ENCODE measurements around the gene ANKRD63. TPM values are rescaled to one million over a fixed set of nuclear protein-coding genes. Genes with fewer than 3 reads are reported as not detected.

ANKRD63 gene
- total RNA-seq, 1 experiment from 2014 or later, result 0.72 TPM

DNA sequence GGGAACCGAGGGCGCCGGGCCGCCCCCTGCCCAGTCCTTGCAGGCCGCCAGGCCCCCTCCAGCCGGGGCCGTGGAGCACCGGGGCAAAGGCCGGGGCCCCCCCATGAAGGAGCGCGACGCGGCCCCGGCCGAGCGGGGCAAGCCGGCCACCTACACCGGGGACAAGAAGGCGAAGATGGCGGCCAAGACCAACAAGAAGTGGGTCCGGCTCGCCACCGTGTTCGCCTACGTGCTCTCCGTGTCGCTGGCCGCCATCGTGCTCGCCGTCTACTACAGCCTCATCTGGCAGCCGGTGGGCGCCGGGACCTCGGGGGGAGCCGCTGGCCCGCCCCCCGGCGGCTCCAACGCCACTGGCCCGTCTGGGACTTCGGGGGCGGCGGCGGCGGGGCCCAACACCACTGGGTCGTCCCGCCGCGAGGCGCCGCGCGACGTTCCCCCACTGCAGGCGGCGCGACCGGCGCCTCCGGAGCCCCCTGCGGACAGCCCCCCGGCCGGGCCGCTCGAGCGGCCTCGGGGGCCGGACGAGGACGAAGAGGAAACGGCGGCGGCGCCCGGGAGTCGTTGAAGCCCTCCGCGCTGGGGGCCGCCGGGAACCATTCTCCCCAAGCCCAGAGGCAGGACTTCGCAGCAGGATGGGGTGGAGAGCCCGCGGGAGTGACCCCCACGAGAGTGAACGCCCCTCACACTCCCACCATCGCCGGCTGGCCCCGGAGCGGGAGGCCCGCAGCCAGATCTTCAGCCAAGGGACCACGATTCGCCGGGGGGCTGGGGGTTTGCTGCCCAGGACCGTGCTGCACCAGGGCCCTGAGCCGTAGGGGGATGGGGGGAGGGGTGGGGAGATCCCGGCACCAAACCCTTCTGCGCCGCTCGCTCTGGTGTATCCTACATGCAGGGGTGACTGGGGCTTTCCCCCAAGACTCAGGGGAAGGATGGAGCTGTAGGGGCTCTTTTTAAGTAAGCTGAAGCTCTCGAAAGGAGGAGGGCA lies 41.4 kb upstream of the ANKRD63 start:
- intact Hi-C loops (cut with micrococcal nuclease; ENCODE audit: unreplicated experiment), result loop anchor here (5.0 kb wide), 1 partner anchor 98 kb away; no protein-coding TSS in a partner anchor
- in situ Hi-C loops (cut with HindIII; ENCODE audit: low pct_unique_long_range_greater_than_20kb, low sequenced_read_pairs), result no loop called here
- H3K27ac ChIP-seq (ENCODE audit: low read length), result no peak overlapping the region
- H3K4me1 ChIP-seq (ENCODE audit: control insufficient read depth, insufficient read depth, low read length), result peaks cover 25% of the 10 kb centered on the region
- no TSS peak for BruUV-seq (replicated peaks)
- POLR2A ChIA-PET, result no interaction called here
- DNase-seq (ENCODE audit: low read depth, low spot score) (no peak), ATAC-seq (peak; percentile 18)
- H3K36me3 ChIP-seq (ENCODE audit: control insufficient read depth, insufficient read depth, low read length), result no peaks in the 10 kb centered on the region
- H3K4me3 ChIP-seq (ENCODE audit: low read depth in 2 of 2, low read length in 2 of 2), result peak overlapping the region; percentile 51 to 63
- TF ChIP-seq, protein P1, sequence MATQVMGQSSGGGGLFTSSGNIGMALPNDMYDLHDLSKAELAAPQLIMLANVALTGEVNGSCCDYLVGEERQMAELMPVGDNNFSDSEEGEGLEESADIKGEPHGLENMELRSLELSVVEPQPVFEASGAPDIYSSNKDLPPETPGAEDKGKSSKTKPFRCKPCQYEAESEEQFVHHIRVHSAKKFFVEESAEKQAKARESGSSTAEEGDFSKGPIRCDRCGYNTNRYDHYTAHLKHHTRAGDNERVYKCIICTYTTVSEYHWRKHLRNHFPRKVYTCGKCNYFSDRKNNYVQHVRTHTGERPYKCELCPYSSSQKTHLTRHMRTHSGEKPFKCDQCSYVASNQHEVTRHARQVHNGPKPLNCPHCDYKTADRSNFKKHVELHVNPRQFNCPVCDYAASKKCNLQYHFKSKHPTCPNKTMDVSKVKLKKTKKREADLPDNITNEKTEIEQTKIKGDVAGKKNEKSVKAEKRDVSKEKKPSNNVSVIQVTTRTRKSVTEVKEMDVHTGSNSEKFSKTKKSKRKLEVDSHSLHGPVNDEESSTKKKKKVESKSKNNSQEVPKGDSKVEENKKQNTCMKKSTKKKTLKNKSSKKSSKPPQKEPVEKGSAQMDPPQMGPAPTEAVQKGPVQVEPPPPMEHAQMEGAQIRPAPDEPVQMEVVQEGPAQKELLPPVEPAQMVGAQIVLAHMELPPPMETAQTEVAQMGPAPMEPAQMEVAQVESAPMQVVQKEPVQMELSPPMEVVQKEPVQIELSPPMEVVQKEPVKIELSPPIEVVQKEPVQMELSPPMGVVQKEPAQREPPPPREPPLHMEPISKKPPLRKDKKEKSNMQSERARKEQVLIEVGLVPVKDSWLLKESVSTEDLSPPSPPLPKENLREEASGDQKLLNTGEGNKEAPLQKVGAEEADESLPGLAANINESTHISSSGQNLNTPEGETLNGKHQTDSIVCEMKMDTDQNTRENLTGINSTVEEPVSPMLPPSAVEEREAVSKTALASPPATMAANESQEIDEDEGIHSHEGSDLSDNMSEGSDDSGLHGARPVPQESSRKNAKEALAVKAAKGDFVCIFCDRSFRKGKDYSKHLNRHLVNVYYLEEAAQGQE (IDR thresholded peaks at IDR 0.05; ENCODE audit: insufficient read depth in 1 of 2, low read depth in 2 of 2, low read length in 1 of 2), result no peak
- TF ChIP-seq SIN3A (IDR thresholded peaks at IDR 0.05; ENCODE audit: borderline replicate concordance, insufficient read depth, low read depth, low read length), result no peak
- TF ChIP-seq POLR2AphosphoS5 (IDR thresholded peaks at IDR 0.05; ENCODE audit: low read depth, low read length), result no peak
- TF ChIP-seq, protein P2, sequence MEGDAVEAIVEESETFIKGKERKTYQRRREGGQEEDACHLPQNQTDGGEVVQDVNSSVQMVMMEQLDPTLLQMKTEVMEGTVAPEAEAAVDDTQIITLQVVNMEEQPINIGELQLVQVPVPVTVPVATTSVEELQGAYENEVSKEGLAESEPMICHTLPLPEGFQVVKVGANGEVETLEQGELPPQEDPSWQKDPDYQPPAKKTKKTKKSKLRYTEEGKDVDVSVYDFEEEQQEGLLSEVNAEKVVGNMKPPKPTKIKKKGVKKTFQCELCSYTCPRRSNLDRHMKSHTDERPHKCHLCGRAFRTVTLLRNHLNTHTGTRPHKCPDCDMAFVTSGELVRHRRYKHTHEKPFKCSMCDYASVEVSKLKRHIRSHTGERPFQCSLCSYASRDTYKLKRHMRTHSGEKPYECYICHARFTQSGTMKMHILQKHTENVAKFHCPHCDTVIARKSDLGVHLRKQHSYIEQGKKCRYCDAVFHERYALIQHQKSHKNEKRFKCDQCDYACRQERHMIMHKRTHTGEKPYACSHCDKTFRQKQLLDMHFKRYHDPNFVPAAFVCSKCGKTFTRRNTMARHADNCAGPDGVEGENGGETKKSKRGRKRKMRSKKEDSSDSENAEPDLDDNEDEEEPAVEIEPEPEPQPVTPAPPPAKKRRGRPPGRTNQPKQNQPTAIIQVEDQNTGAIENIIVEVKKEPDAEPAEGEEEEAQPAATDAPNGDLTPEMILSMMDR (IDR thresholded peaks at IDR 0.05), result no peak
- no peak for TF ChIP-seq TCF7L2 (IDR thresholded peaks at IDR 0.05; ENCODE audit: low read depth, low read length)
- no peaks in the 10 kb centered on the region for H3K27me3 ChIP-seq (ENCODE audit: control insufficient read depth, insufficient read depth, low read length)
- no peaks in the 10 kb centered on the region for H3K9me3 ChIP-seq (ENCODE audit: control insufficient read depth, insufficient read depth, low read depth, low read length)
- CTCF ChIA-PET, result no interaction called here

DNA sequence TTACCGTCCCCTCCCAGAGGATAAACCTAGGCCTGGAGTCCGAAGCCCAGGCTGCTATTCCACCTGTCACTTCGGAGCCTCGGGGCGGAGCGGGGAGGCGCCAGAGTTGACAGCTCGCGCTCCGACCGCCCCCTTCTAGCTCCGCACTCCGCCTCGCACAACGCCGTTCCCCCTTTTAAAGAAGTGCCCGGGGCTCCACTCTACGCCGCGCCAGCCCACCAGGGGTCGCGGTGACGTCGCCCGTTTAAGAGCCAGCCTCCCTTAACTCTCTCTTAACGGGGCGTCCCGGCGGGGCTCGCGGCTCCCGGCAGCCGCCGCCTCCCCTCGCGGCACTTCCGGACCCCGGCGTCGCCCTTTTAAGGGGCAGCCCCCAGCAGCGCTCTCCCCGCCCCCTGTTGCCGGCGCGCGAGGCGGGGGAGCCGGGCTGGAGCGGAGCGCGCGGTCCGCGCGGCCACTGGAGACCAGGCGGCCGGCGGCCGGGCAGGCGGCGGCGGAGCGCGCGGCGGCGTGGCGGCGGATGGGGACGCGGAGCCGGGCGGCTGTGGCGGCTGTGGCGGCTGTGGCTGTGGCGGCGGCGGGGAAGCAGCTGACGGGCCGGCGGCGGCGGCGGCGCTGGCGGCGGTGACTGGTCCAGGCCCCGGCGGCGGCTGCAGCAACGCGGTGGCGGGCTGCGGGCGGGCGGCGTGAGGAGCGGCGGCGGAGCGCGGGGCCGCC lies 40.5 kb upstream of the ANKRD63 start, which contains the start of gene INAFM2:
Gene INAFM2 (plus strand): TSS at position 454 of the 714 bp plus-strand sequence. CDS start 364 bp downstream, outside the sequence.
- CTCF ChIA-PET, result interaction anchor here (0.6 to 3.2 kb wide), 9 partner anchors 11 to 1430 kb away, joined by 3 to 30 read pairs (median 4); partner anchors contain the start of gene CCDC9B
- POLR2A ChIA-PET, result interaction anchor here (0.9 kb wide), 1 partner anchor 15 kb away, joined by 4 read pairs; no protein-coding TSS in a partner anchor
- BruUV-seq (replicated peaks), result no TSS peak
- ATAC-seq (peak; percentile 91), DNase-seq (ENCODE audit: low read depth, low spot score) (no peak)
- H3K9me3 ChIP-seq (ENCODE audit: control insufficient read depth, insufficient read depth, low read depth, low read length), result no peaks in the 10 kb centered on the region
- H3K27me3 ChIP-seq (ENCODE audit: control insufficient read depth, insufficient read depth, low read length), result no peaks in the 10 kb centered on the region
- no peaks in the 10 kb centered on the region for H3K36me3 ChIP-seq (ENCODE audit: control insufficient read depth, insufficient read depth, low read length)
- 0 out of 2 replicates have a peak, but pooled peaks have one; percentile 31 for TF ChIP-seq TCF7L2 (IDR thresholded peaks at IDR 0.05; ENCODE audit: low read depth, low read length)
- peak; percentile 85 for TF ChIP-seq SIN3A (IDR thresholded peaks at IDR 0.05; ENCODE audit: borderline replicate concordance, insufficient read depth, low read depth, low read length)
- TF ChIP-seq POLR2AphosphoS5 (IDR thresholded peaks at IDR 0.05; ENCODE audit: low read depth, low read length), result no peak
- TF ChIP-seq, protein P2 (IDR thresholded peaks at IDR 0.05), result peak; percentile 51; the same call in 1 of the 2 replicates
- TF ChIP-seq, protein P1 (IDR thresholded peaks at IDR 0.05; ENCODE audit: insufficient read depth in 1 of 2, low read depth in 2 of 2, low read length in 1 of 2), result no peak
- intact Hi-C loops (cut with micrococcal nuclease; ENCODE audit: unreplicated experiment) (loop anchor here (5.0 kb wide), 1 partner anchor 99 kb away; no protein-coding TSS in a partner anchor), in situ Hi-C loops (cut with HindIII; ENCODE audit: low pct_unique_long_range_greater_than_20kb, low sequenced_read_pairs) (no loop called here)
- peaks cover 25% of the 10 kb centered on the region for H3K4me1 ChIP-seq (ENCODE audit: control insufficient read depth, insufficient read depth, low read length)
- H3K27ac ChIP-seq (ENCODE audit: low read length), result no peak within 1 kb of the TSS
- peak within 1 kb of the TSS; percentile 55 to 63 for H3K4me3 ChIP-seq (ENCODE audit: low read depth in 2 of 2, low read length in 2 of 2)
